Calu3 (cell line): Measurements from ENCODE around the gene MLH3. TPM values are rescaled to one million over a fixed set of nuclear protein-coding genes. Genes with fewer than 3 reads are reported as not detected.

Experiments used
- BruUV-seq: library from RNA; stranded (reverse); fragments of 400-500 nt; replicated peaks from 2 replicates; lab custom pipeline; 2021; lab: Mats Ljungman, UMichigan
- CTCF ChIA-PET: fragments of 300-600 bp; sonication (Branson Sonifier 250); formaldehyde crosslinking; loops from one replicate; lab custom pipeline; 2022; ENCODE audit warnings: antibody characterized with exemption; lab: Charles Lee
- DNase-seq: peaks from one replicate; pipeline ENCODE4 v3.0.0; 2022
- H3K27ac Mint-ChIP-seq: one replicate; pipeline ENCODE4 v1.8.0; 2022; ENCODE audit warnings: mixed read lengths; ENCODE audit not compliant: unreplicated experiment
- H3K27me3 Mint-ChIP-seq: one replicate; pipeline ENCODE4 v1.8.0; 2022; ENCODE audit warnings: mixed read lengths; ENCODE audit not compliant: unreplicated experiment
- H3K36me3 Mint-ChIP-seq: one replicate; pipeline ENCODE4 v1.8.0; 2022; ENCODE audit warnings: mild to moderate bottlenecking, moderate library complexity, mixed read lengths; ENCODE audit not compliant: insufficient read depth, unreplicated experiment
- H3K4me1 Mint-ChIP-seq: one replicate; pipeline ENCODE4 v1.8.0; 2022; ENCODE audit warnings: mild to moderate bottlenecking, low read depth, mixed read lengths; ENCODE audit not compliant: unreplicated experiment
- H3K4me3 Mint-ChIP-seq: one replicate; pipeline ENCODE4 v1.8.0; 2022; ENCODE audit warnings: mild to moderate bottlenecking, low read depth, moderate library complexity, mixed read lengths; ENCODE audit not compliant: unreplicated experiment
- H3K9me3 Mint-ChIP-seq: one replicate; pipeline ENCODE4 v1.8.0; 2022; ENCODE audit warnings: low read depth, mixed read lengths; ENCODE audit not compliant: unreplicated experiment
- intact Hi-C: fragments of 100-400 bp; cut with micrococcal nuclease; formaldehyde crosslinking; loops from one replicate; pipeline ENCODE4 v1.10.0; 2022; ENCODE audit not compliant: unreplicated experiment
- total RNA-seq: library from RNA; stranded (reverse); gene quantifications from 2 replicates; pipeline ENCODE4 v1.2.3, GENCODE V29; 2022
- TF ChIP-seq, protein P1 (sequence below): fragments of 200-600 bp; IDR thresholded peaks from one replicate; pipeline ENCODE4 v1.8.0; 2022; ENCODE audit warnings: antibody characterized with exemption; ENCODE audit not compliant: unreplicated experiment

MLH3 gene
- total RNA-seq, 1 experiment from 2014 or later = 24.7 TPM

DNA sequence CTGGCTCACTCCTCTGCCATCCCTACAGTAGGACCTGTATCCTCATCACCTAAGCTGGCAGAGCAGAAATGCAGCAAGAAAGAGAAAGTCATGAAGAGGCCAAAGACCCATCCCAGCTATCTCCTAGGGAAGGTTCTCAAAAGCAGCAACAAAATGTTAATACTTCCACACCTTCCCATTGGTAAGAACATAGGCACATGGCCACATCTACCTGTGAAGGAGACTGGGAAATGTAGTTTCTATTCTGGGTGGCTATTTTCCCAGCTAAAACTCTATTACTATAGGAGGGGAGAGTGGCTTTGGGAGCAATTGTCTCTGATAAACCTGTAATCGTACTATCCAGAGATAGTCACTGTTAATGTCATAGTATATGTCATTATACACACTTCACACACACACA lies 62.3 kb downstream of the MLH3 start:
- no peak for DNase-seq
- BruUV-seq = no TSS peak
- Mint-ChIP-seq H3K4me1 (peaks cover 11% of the 10 kb centered on the region), H3K27ac (no peak overlapping the region), H3K36me3 (peaks cover 10% of the 10 kb centered on the region), H3K27me3 (no peaks in the 10 kb centered on the region), H3K4me3 (no peak overlapping the region), H3K9me3 (no peaks in the 10 kb centered on the region)
- TF ChIP-seq, protein P1, sequence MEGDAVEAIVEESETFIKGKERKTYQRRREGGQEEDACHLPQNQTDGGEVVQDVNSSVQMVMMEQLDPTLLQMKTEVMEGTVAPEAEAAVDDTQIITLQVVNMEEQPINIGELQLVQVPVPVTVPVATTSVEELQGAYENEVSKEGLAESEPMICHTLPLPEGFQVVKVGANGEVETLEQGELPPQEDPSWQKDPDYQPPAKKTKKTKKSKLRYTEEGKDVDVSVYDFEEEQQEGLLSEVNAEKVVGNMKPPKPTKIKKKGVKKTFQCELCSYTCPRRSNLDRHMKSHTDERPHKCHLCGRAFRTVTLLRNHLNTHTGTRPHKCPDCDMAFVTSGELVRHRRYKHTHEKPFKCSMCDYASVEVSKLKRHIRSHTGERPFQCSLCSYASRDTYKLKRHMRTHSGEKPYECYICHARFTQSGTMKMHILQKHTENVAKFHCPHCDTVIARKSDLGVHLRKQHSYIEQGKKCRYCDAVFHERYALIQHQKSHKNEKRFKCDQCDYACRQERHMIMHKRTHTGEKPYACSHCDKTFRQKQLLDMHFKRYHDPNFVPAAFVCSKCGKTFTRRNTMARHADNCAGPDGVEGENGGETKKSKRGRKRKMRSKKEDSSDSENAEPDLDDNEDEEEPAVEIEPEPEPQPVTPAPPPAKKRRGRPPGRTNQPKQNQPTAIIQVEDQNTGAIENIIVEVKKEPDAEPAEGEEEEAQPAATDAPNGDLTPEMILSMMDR = no peak
- intact Hi-C loops = no loop called here
- CTCF ChIA-PET = interaction anchor here (0.9 kb wide), 1 partner anchor 11 kb away, joined by 3 read pairs; no protein-coding TSS in a partner anchor

DNA sequence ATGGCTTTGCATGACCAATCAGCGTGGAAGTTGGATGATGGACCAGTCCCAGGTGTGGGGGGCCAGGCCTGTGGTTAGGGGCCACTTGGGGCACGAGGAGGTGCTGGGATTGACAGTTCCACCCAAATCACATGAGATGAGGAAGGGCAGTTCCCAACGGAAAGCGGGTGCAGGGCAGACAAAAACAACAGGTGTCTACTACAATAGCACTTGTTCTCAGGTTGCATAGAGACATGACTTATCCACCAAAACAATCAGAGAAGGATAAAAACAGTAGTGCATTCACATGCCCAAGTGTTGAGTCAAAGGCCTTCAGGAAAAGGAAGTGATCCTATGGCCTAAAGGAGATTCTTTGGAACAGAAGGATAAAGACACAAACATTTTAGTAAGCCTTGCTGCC lies 63.1 kb downstream of the MLH3 start:
- peak overlapping the region; percentile 14 for H3K27ac Mint-ChIP-seq
- CTCF ChIA-PET = interaction anchor here (0.9 kb wide), 1 partner anchor 12 kb away, joined by 3 read pairs; no protein-coding TSS in a partner anchor
- intact Hi-C loops = no loop called here
- TF ChIP-seq, protein P1 = no peak
- DNase-seq = peak; percentile 52
- H3K4me3 Mint-ChIP-seq = no peak overlapping the region
- peaks cover 11% of the 10 kb centered on the region for H3K4me1 Mint-ChIP-seq
- no TSS peak for BruUV-seq
- no peaks in the 10 kb centered on the region for H3K9me3 Mint-ChIP-seq
- H3K36me3 Mint-ChIP-seq = peaks cover 10% of the 10 kb centered on the region
- no peaks in the 10 kb centered on the region for H3K27me3 Mint-ChIP-seq

DNA sequence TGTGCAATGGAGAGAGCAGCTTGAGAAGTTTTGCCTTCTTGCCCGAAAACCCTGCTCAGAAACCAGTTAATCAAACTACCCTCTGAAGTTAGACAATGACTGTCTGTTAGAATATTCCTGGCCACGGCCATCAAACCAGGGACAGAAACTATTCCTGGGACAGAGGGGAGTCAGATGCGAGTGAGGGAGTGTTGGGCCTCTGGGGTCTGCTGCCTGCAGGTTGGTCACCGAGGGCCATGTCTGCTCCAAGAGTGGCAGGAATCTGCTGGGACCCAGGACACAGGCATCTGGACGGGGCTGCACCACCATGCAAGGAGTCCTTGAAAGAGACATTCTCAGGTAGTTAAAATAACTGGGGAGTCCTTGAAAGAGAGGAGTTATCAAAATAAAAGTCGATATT lies 65.5 kb downstream of the MLH3 start:
- H3K27ac Mint-ChIP-seq = no peak overlapping the region
- peaks cover 10% of the 10 kb centered on the region for H3K36me3 Mint-ChIP-seq
- H3K27me3 Mint-ChIP-seq = no peaks in the 10 kb centered on the region
- peaks cover 11% of the 10 kb centered on the region for H3K4me1 Mint-ChIP-seq
- no TSS peak for BruUV-seq
- no peak for DNase-seq
- no peak overlapping the region for H3K4me3 Mint-ChIP-seq
- CTCF ChIA-PET = no interaction called here
- TF ChIP-seq, protein P1 = no peak
- intact Hi-C loops = no loop called here
- no peaks in the 10 kb centered on the region for H3K9me3 Mint-ChIP-seq

DNA sequence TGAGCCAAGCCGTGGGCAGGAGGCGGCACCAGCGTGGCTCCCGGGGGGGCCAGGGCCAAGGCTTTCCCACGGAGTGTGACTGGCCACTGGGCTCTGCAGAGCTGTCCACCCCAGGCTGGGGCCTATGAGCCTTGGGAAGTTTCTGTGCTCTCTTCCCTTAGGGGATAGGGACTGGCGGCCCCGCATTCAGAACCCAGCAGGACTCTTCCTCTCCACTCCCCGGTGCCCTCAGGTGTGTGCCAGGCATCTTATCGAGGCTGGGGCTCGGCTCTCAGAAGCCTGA lies 66.3 kb downstream of the MLH3 start:
- intact Hi-C loops = no loop called here
- BruUV-seq = no TSS peak
- Mint-ChIP-seq H3K27ac (no peak overlapping the region), H3K27me3 (no peaks in the 10 kb centered on the region), H3K4me3 (no peak overlapping the region), H3K36me3 (peaks cover 10% of the 10 kb centered on the region), H3K4me1 (peaks cover 11% of the 10 kb centered on the region), H3K9me3 (no peaks in the 10 kb centered on the region)
- no peak for DNase-seq
- CTCF ChIA-PET = interaction anchor here (0.6 kb wide), 1 partner anchor 8 kb away, joined by 3 read pairs; no protein-coding TSS in a partner anchor
- TF ChIP-seq, protein P1 = no peak
